Mesenteric fat pad (tissue), 1 donor: ENCODE measurements around the gene NAPSA. TPM values are rescaled to one million over a fixed set of nuclear protein-coding genes. Genes with fewer than 3 reads are reported as not detected.
"Not testable (repeated sequence)": the region's sequence is repeated elsewhere in the genome, so short reads cannot be mapped to it uniquely, and the experiment has no call there.

Experiments used
- DNase-seq: peaks from one replicate; pipeline ENCODE4 v3.0.0-alpha.2; 2020; ENCODE audit warnings: low spot score
- total RNA-seq: library from RNA; stranded (reverse); fragmentation: NEBNext Ultra II Directional; extraction: Animal tissue kit (Norgen Biotek cat#: 25700); gene quantifications from one replicate; pipeline ENCODE4 v1.2.1, GENCODE V29; 2021
- donor health status: DM: yes; HTN: yes; CAD: no.

NAPSA gene
- total RNA-seq, 1 donor from 2014 or later, result 0.22 TPM

GRCh38 chr19:50361290-50362029 lies 4.0 kb downstream of the NAPSA start:
- DNase-seq, result no peak

- no peak for DNase-seq
Observed at GRCh38 chr19:50359328-50359818, 6.1 kb downstream of the NAPSA start.

- no peak for DNase-seq
Observed at GRCh38 chr19:50358483-50359327, 6.7 kb downstream of the NAPSA start.

GRCh38 chr19:50357178-50358100 lies 8.0 kb downstream of the NAPSA start:
- DNase-seq, result no peak

GRCh38 chr19:50356691-50357177 lies 8.7 kb downstream of the NAPSA start:
- no peak for DNase-seq

GRCh38 chr19:50353487-50353880 lies 12.0 kb downstream of the NAPSA start:
- not testable (repeated sequence) for DNase-seq

- DNase-seq, result no peak
Observed at GRCh38 chr19:50352242-50352641, 13.2 kb downstream of the NAPSA start.

GRCh38 chr19:50349277-50350057 lies 16.0 kb downstream of the NAPSA start:
- no peak for DNase-seq

GRCh38 chr19:50347089-50347581 lies 18.3 kb downstream of the NAPSA start:
- DNase-seq, result not testable (repeated sequence)

- DNase-seq, result no peak
Observed at GRCh38 chr19:50344661-50345318, 20.6 kb downstream of the NAPSA start.

- DNase-seq, result no peak
Observed at GRCh38 chr19:50341091-50341564, 24.3 kb downstream of the NAPSA start.

- DNase-seq, result no peak
Observed at GRCh38 chr19:50340331-50340730, 25.1 kb downstream of the NAPSA start.

- DNase-seq, result not testable (repeated sequence)
Observed at GRCh38 chr19:50337031-50337430, 28.4 kb downstream of the NAPSA start.

- DNase-seq, result no peak
Observed at GRCh38 chr19:50334741-50335421, 30.6 kb downstream of the NAPSA start.

GRCh38 chr19:50333737-50334617 lies 31.5 kb downstream of the NAPSA start:
- no peak for DNase-seq

- no peak for DNase-seq
Observed at GRCh38 chr19:50333235-50333736, 32.2 kb downstream of the NAPSA start.

GRCh38 chr19:50332244-50333038 lies 33.0 kb downstream of the NAPSA start:
- DNase-seq, result no peak
